MM.1S (cell line): ENCODE data around the gene LCMT1.
A peak's percentile ranks its signal among the peaks of the same experiment; 100 is the strongest.

Experiments
- DNase-seq: peaks from one replicate; pipeline ENCODE4 v3.0.0-alpha.2; 2015
- H2AFZ ChIP-seq: fragments of 300-600 bp; sonication (generic); 2 replicates; pipeline ENCODE4 v1.6.0; 2016; ENCODE audit warnings: antibody characterized with exemption, low read length
- H3F3A ChIP-seq: fragments of 300-600 bp; sonication (generic); 2 replicates; pipeline ENCODE4 v1.6.1; 2016; ENCODE audit warnings: mild to moderate bottlenecking, antibody characterized with exemption, low read length, moderate library complexity, mixed read lengths; ENCODE audit not compliant: insufficient read depth
- H3K27ac ChIP-seq: fragments of 300-600 bp; sonication (generic); 2 replicates; pipeline ENCODE4 v1.5.1; 2016; ENCODE audit warnings: mild to moderate bottlenecking, low read length
- H3K27me3 ChIP-seq: fragments of 300-600 bp; sonication (generic); replicated peaks from 2 replicates; pipeline ENCODE4 v1.6.0; 2016; ENCODE audit warnings: low read length; ENCODE audit not compliant: insufficient read depth
- H3K36me3 ChIP-seq: fragments of 300-600 bp; sonication (generic); replicated peaks from 2 replicates; pipeline ENCODE4 v1.6.1; 2016; ENCODE audit warnings: mild to moderate bottlenecking, low read length, mixed read lengths; ENCODE audit not compliant: insufficient read depth
- H3K4me1 ChIP-seq: fragments of 300-600 bp; sonication (generic); 2 replicates; pipeline ENCODE4 v1.6.1; 2016; ENCODE audit warnings: low read length, mixed read lengths
- H3K4me2 ChIP-seq: fragments of 300-600 bp; sonication (generic); 2 replicates; pipeline ENCODE4 v1.6.0; 2016; ENCODE audit warnings: low read depth, low read length
- H3K4me3 ChIP-seq: fragments of 300-600 bp; sonication (generic); 2 replicates; pipeline ENCODE4 v1.5.1; 2016; ENCODE audit warnings: low read length, mixed read lengths
- H3K79me2 ChIP-seq: fragments of 300-600 bp; sonication (generic); 2 replicates; pipeline ENCODE4 v1.6.1; 2016; ENCODE audit warnings: mixed run types, low read length, mixed read lengths
- H3K9ac ChIP-seq: fragments of 300-600 bp; sonication (generic); 2 replicates; pipeline ENCODE4 v1.6.1; 2016; ENCODE audit warnings: low read length, mixed read lengths
- H3K9me2 ChIP-seq: fragments of 300-600 bp; sonication (generic); replicated peaks from 2 replicates; pipeline ENCODE4 v1.6.1; 2016; ENCODE audit warnings: mild to moderate bottlenecking, low read length, mixed read lengths; ENCODE audit not compliant: insufficient read depth
- H3K9me3 ChIP-seq: fragments of 300-600 bp; sonication (generic); replicated peaks from 2 replicates; pipeline ENCODE4 v1.6.1; 2016; ENCODE audit warnings: mild to moderate bottlenecking, low read length, mixed read lengths; ENCODE audit not compliant: insufficient read depth
- H4K20me1 ChIP-seq: fragments of 300-600 bp; sonication (generic); 2 replicates; pipeline ENCODE4 v1.6.1; 2016; ENCODE audit warnings: mild to moderate bottlenecking, low read length, moderate library complexity, mixed read lengths; ENCODE audit not compliant: insufficient read depth
- EZH2 ChIP-seq: fragments of 300-600 bp; sonication (generic); optimal IDR thresholded peaks from 2 replicates; pipeline ENCODE3; 2017; ENCODE audit warnings: low read depth, mild to moderate bottlenecking, antibody characterized with exemption, low read length, mixed read lengths
- EZH2phosphoT487 ChIP-seq: fragments of 300-600 bp; sonication (generic); IDR thresholded peaks from 2 replicates; pipeline ENCODE4 v1.6.1; 2018; ENCODE audit warnings: antibody characterized with exemption, low read length
- TF ChIP-seq, protein P1 (sequence below): fragments of 300-600 bp; sonication (generic); IDR thresholded peaks from 2 replicates; pipeline ENCODE4 v1.5.1; 2016; ENCODE audit warnings: antibody characterized with exemption, low read length, mixed read lengths

LCMT1 gene

DNA sequence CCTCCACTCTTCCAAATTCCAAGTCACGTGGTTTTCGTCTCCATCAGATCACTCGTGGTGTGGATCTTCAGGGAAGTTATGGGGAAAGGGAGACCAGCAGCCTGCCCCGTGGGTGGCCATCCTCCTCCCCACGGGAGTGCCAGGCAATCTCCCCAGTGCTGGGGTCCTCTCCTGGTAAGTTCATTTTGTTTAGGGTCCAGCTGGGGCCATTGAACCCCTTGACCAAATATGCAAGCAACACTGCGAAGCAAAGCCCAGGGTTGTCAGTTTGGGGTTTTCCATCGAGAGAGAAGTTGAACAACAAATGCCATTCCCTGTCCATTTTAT, 4.1 kb upstream of the LCMT1 start:
- no peak for TF ChIP-seq EZH2
- TF ChIP-seq, protein P1, sequence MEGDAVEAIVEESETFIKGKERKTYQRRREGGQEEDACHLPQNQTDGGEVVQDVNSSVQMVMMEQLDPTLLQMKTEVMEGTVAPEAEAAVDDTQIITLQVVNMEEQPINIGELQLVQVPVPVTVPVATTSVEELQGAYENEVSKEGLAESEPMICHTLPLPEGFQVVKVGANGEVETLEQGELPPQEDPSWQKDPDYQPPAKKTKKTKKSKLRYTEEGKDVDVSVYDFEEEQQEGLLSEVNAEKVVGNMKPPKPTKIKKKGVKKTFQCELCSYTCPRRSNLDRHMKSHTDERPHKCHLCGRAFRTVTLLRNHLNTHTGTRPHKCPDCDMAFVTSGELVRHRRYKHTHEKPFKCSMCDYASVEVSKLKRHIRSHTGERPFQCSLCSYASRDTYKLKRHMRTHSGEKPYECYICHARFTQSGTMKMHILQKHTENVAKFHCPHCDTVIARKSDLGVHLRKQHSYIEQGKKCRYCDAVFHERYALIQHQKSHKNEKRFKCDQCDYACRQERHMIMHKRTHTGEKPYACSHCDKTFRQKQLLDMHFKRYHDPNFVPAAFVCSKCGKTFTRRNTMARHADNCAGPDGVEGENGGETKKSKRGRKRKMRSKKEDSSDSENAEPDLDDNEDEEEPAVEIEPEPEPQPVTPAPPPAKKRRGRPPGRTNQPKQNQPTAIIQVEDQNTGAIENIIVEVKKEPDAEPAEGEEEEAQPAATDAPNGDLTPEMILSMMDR, result no peak
- TF ChIP-seq EZH2phosphoT487, result no peak
- H3K4me1 ChIP-seq, result peaks cover 19% of the 10 kb centered on the region; the same call in 1 of the 2 replicates
- peak overlapping the region; percentile 84 for H3K4me3 ChIP-seq
- H3F3A ChIP-seq, result 0 out of 2 replicates have a peak, but pooled peaks cover 7% of the 10 kb centered on the region
- no peaks in the 10 kb centered on the region for H3K27me3 ChIP-seq
- H3K9me2 ChIP-seq, result no peaks in the 10 kb centered on the region
- peaks cover 9% of the 10 kb centered on the region for H3K79me2 ChIP-seq
- peak overlapping the region; percentile 87 for H3K4me2 ChIP-seq
- no peaks in the 10 kb centered on the region for H3K9me3 ChIP-seq
- H3K9ac ChIP-seq, result peak overlapping the region; percentile 47; the same call in 1 of the 2 replicates
- H3K36me3 ChIP-seq, result no peaks in the 10 kb centered on the region
- H3K27ac ChIP-seq, result no peak overlapping the region
- no peaks in the 10 kb centered on the region for H4K20me1 ChIP-seq
- peak overlapping the region; percentile 94 for H2AFZ ChIP-seq
- no peak for DNase-seq

DNA sequence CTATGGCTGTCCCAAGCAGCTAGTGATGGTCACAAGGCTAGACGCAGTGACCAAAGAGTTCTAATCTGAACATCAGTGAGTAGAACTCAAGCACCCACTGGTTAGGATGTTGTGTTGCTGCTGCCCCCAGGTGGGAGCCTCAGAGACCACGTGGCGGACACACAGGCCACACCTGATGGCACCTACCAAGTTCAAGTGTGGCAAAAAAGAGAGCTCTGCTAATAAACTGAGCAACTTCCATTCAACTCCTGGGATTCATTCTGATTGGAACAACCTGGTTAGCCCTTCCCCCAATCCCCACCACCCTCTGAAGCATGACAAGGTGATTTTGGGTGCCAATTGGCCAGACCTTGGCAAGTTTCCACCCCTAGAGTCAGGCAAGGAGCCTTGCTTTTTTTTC, 3.5 kb upstream of the LCMT1 start:
- Histone ChIP-seq H3K4me1 (peaks cover 20% of the 10 kb centered on the region; the same call in 1 of the 2 replicates), H3K9ac (no peak overlapping the region), H4K20me1 (no peaks in the 10 kb centered on the region), H3K79me2 (peaks cover 14% of the 10 kb centered on the region), H3K27ac (no peak overlapping the region), H3K36me3 (no peaks in the 10 kb centered on the region), H3K4me3 (no peak overlapping the region), H3K27me3 (no peaks in the 10 kb centered on the region), H3K9me2 (no peaks in the 10 kb centered on the region), H3K4me2 (no peak overlapping the region), H2AFZ (no peak overlapping the region), H3F3A (0 out of 2 replicates have a peak, but pooled peaks cover 7% of the 10 kb centered on the region), H3K9me3 (no peaks in the 10 kb centered on the region)
- DNase-seq, result peak; percentile 40
- TF ChIP-seq EZH2 (no peak), EZH2phosphoT487 (no peak)
- TF ChIP-seq, protein P1, result peak; percentile 26

DNA sequence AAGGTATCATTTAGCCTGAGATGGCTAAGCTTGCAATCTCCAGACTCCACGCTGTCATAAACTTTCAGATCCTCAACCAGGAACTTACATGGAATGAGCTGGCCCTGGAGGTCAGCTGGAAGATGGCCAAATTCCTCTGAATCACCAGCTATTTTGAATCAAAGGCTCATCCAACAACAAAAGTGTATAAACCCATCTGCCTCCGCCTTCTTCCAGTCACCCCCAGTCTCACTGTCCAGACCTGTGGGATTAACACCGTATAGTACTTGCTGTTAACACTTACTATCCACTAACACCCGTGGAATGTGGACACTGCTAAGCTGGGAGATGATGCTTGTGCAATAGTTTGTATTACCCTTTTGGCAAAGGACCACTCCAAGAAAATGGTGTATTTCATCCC, 1.9 kb upstream of the LCMT1 start:
- H3K9me2 ChIP-seq, result no peaks in the 10 kb centered on the region
- no peak overlapping the region for H3K9ac ChIP-seq
- peaks cover 20% of the 10 kb centered on the region; the same call in 1 of the 2 replicates for H3K4me1 ChIP-seq
- no peaks in the 10 kb centered on the region for H4K20me1 ChIP-seq
- H3K4me2 ChIP-seq, result no peak overlapping the region
- peaks cover 29% of the 10 kb centered on the region for H3K79me2 ChIP-seq
- no peaks in the 10 kb centered on the region for H3K27me3 ChIP-seq
- 0 out of 2 replicates have a peak, but pooled peaks cover 7% of the 10 kb centered on the region for H3F3A ChIP-seq
- H2AFZ ChIP-seq, result no peak overlapping the region
- no peak for DNase-seq
- TF ChIP-seq, protein P1, result no peak
- TF ChIP-seq EZH2, result no peak
- TF ChIP-seq EZH2phosphoT487, result no peak
- H3K36me3 ChIP-seq, result no peaks in the 10 kb centered on the region
- no peaks in the 10 kb centered on the region for H3K9me3 ChIP-seq
- no peak overlapping the region for H3K27ac ChIP-seq
- no peak overlapping the region for H3K4me3 ChIP-seq
